Upper lobe of left lung (tissue), 6 donors: ENCODE measurements around the gene SFT2D1. TPM values are rescaled to one million over a fixed set of nuclear protein-coding genes. Genes with fewer than 3 reads are reported as not detected.
"Not testable (repeated sequence)": the region's sequence is repeated elsewhere in the genome, so short reads cannot be mapped to it uniquely, and the experiment has no call there.

Source experiments
- ATAC-seq, 2 donors: fragments of 200-7000 bp; cut with Tn5 transposase; one replicate each; pipeline ENCODE4 v1.9.1; 2022; ENCODE audit warnings: mild to moderate bottlenecking in 2 of 2, moderate library complexity in 2 of 2; ENCODE audit not compliant: low FRiP score in 2 of 2
- DNase-seq, 2 donors: peaks; one replicate each; pipeline ENCODE4 v3.0.0-alpha.2; 2019 to 2020
- H3K27ac ChIP-seq, 4 donors: fragments of 200-600 bp; sonication (generic); one replicate each; pipeline ENCODE4 v1.5.1; 2016 to 2019
- H3K27me3 ChIP-seq, 4 donors: fragments of 200-600 bp; sonication (generic); one replicate each; pipeline ENCODE4 v1.5.1; 2017 to 2019
- H3K36me3 ChIP-seq, 4 donors: fragments of 200-600 bp; sonication (generic); one replicate each; pipeline ENCODE4 v1.5.1; 2016 to 2019
- H3K4me1 ChIP-seq, 4 donors: fragments of 200-600 bp; sonication (generic); one replicate each; pipeline ENCODE4 v1.5.1; 2018 to 2019
- H3K4me3 ChIP-seq, 4 donors: fragments of 200-600 bp; sonication (generic); one replicate each; pipeline ENCODE4 v1.5.1; 2017 to 2019; ENCODE audit warnings: mild to moderate bottlenecking in 2 of 4, moderate library complexity in 1 of 4
- H3K9me3 ChIP-seq, 4 donors: fragments of 200-600 bp; sonication (generic); one replicate each; pipeline ENCODE4 v1.5.1; 2018 to 2019
- EP300 ChIP-seq, 4 donors: sonication (generic); formaldehyde crosslinking; IDR thresholded peaks; one replicate each; pipeline ENCODE4 v1.5.1; 2017; ENCODE audit warnings: antibody characterized with exemption in 4 of 4, control low read depth in 2 of 4
- POLR2A ChIP-seq, 4 donors: fragments of 450-650 bp; IDR thresholded peaks; one replicate each; pipeline ENCODE4 v1.5.1; 2016 to 2017; ENCODE audit warnings: antibody characterized with exemption in 4 of 4, mild to moderate bottlenecking in 2 of 4
- POLR2AphosphoS5 ChIP-seq, 2 donors: sonication (generic); formaldehyde crosslinking; IDR thresholded peaks; one replicate each; pipeline ENCODE4 v1.5.1; 2017; ENCODE audit warnings: antibody characterized with exemption in 2 of 2
- WGBS, 2 donors: methylation state at CpG; one replicate each; pipeline ENCODE4 v1.1.5; 2017 to 2018; 5-methylcytosine and 5-hydroxymethylcytosine counted together
- total RNA-seq, 6 donors: library from RNA; depleted of rRNA in 4 of 6; stranded (reverse); fragments of >200 nt in 4 of 6; gene quantifications; one replicate each; pipeline versions ENCODE4 v1.1.0 to v1.2.1, GENCODE V29; 2016 to 2021
- TF ChIP-seq, protein P1 (sequence below), 6 experiments: fragments of 450-650 bp in 4 of 6; fragments of 200-600 bp in 2 of 6; sonication (generic) in 2 of 6; IDR thresholded peaks; one replicate each; pipeline ENCODE4 v1.5.1; 2016 to 2019; ENCODE audit warnings: antibody characterized with exemption in 6 of 6
- donor health status: DM: no; HTN: no; CAD: no; lungs with moderate emphysema.
- donor health status: DM: no; HTN: yes; CAD: no; lungs with severe emphysema.

SFT2D1 gene
- total RNA-seq, 6 donors from 2014 or later = 8.4 to 56.5 (median 44.9) TPM

DNA sequence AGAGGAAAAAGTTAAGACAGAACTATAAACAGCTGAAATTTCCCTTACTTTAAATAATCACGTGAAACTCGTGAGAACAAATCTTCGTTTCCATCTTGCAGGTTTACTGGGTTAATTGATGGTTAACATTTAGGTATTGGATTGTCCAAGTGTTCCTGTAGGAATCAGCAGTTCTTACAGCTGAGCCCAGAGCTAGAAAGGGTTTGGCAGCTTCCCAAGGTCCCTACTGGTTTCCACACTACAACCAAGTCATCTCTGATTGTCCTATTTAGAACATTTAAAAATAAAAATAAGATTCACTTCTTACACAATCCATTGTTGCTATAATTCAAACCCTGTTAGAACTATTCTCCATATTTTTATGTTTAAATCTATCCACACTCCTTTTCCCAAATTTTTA, 24.6 kb upstream of the SFT2D1 start:
- ATAC-seq = no peak
- Histone ChIP-seq H3K27me3 (no peaks in the 10 kb centered on the region), H3K4me3 (no peak overlapping the region), H3K27ac (no peak overlapping the region), H3K36me3 (peaks cover 7 to 49% (median 27%) of the 10 kb centered on the region in 4 donors), H3K4me1 (no peaks in the 10 kb centered on the region), H3K9me3 (no peaks in the 10 kb centered on the region)
- no peak for DNase-seq
- TF ChIP-seq EP300 (IDR thresholded peaks at IDR 0.05) (no peak), POLR2A (IDR thresholded peaks at IDR 0.05) (no peak), POLR2AphosphoS5 (IDR thresholded peaks at IDR 0.05) (no peak)
- TF ChIP-seq, protein P1, sequence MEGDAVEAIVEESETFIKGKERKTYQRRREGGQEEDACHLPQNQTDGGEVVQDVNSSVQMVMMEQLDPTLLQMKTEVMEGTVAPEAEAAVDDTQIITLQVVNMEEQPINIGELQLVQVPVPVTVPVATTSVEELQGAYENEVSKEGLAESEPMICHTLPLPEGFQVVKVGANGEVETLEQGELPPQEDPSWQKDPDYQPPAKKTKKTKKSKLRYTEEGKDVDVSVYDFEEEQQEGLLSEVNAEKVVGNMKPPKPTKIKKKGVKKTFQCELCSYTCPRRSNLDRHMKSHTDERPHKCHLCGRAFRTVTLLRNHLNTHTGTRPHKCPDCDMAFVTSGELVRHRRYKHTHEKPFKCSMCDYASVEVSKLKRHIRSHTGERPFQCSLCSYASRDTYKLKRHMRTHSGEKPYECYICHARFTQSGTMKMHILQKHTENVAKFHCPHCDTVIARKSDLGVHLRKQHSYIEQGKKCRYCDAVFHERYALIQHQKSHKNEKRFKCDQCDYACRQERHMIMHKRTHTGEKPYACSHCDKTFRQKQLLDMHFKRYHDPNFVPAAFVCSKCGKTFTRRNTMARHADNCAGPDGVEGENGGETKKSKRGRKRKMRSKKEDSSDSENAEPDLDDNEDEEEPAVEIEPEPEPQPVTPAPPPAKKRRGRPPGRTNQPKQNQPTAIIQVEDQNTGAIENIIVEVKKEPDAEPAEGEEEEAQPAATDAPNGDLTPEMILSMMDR (IDR thresholded peaks at IDR 0.05) = no peak
- 75 to 92% methylated on average over 3 of the region's 3 CpGs for WGBS, 2 donors

DNA sequence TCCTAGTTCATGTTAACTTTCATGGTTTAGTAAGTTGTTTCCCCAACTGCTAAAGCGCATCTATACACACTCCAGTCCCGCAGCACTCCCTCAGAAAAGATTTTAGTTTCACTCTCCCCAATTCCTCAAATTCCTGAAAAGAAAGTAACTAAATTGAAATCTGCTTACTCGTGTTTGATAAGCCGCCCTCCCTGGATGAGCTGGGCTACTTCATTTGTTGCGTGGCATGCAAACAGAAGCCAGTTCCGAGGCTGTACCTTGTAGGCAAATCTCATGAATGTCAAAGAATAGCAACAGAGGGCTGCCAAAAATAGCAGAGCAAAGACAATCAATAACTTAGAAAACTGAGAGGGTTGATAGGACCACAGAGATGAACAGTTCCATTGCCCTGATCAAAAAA, 23.5 kb upstream of the SFT2D1 start:
- Histone ChIP-seq H3K27me3 (no peaks in the 10 kb centered on the region), H3K36me3 (peaks cover 7 to 49% (median 27%) of the 10 kb centered on the region in 4 donors), H3K4me3 (no peak overlapping the region), H3K27ac (no peak overlapping the region), H3K4me1 (no peaks in the 10 kb centered on the region), H3K9me3 (no peaks in the 10 kb centered on the region)
- TF ChIP-seq POLR2A (IDR thresholded peaks at IDR 0.05) (no peak), POLR2AphosphoS5 (IDR thresholded peaks at IDR 0.05) (no peak), EP300 (IDR thresholded peaks at IDR 0.05) (no peak)
- TF ChIP-seq, protein P1 (IDR thresholded peaks at IDR 0.05) = no peak
- DNase-seq = no peak
- ATAC-seq = no peak
- WGBS, 2 donors = 91 to 92% methylated on average over 6 of the region's 6 CpGs

DNA sequence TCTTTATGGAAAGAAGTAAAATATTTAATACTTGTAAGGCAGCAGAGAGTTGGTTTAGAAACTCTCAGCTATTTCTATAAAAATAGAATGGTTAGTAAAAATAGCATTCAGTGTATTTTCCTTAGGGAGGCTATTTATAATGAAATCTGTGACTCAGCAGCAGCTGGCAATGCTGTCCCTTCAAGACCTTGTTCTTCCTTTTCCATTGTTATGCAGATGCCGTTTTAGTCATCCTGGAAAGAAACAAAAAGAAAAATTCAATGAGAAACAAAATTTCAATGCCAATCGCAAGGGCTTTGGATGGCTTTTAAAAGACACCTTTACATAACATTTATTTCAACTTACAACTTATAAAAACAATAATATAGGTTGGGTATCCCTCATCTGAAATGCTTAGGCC, 22.9 kb upstream of the SFT2D1 start:
- ATAC-seq (no peak), DNase-seq (no peak)
- H3K4me1 ChIP-seq = no peaks in the 10 kb centered on the region
- WGBS, 2 donors = 63 to 75% methylated on average over 2 of the region's 2 CpGs
- peaks cover 7 to 49% (median 27%) of the 10 kb centered on the region in 4 donors for H3K36me3 ChIP-seq
- no peak overlapping the region for H3K4me3 ChIP-seq
- no peaks in the 10 kb centered on the region for H3K27me3 ChIP-seq
- no peaks in the 10 kb centered on the region for H3K9me3 ChIP-seq
- TF ChIP-seq POLR2A (IDR thresholded peaks at IDR 0.05) (no peak), EP300 (IDR thresholded peaks at IDR 0.05) (no peak), POLR2AphosphoS5 (IDR thresholded peaks at IDR 0.05) (no peak)
- TF ChIP-seq, protein P1 (IDR thresholded peaks at IDR 0.05) = no peak
- no peak overlapping the region for H3K27ac ChIP-seq

DNA sequence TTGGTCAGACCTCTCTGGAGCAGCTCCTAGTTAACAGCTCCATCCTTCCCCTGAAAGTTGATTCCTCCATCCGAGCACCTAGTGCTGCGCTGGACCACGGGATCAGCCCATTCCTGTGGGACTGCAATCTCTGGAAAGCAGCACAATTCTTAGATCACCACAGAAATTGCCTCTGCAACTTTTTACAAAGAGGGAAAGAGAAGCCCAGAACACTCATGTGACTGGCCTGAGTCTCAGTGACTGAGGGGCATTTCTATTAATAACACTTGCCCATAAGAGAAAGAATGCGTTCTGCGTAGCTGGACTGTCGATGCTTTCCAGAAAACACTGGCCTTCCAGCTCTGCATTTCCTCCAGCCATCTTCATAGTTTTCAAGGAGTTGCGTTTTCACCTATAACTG, 22.1 kb upstream of the SFT2D1 start:
- DNase-seq (no peak), ATAC-seq (no peak)
- Histone ChIP-seq H3K4me1 (no peaks in the 10 kb centered on the region), H3K36me3 (peaks cover 7 to 49% (median 27%) of the 10 kb centered on the region in 4 donors), H3K9me3 (no peaks in the 10 kb centered on the region), H3K4me3 (no peak overlapping the region), H3K27ac (no peak overlapping the region), H3K27me3 (no peaks in the 10 kb centered on the region)
- no peak for TF ChIP-seq POLR2A (IDR thresholded peaks at IDR 0.05)
- no peak for TF ChIP-seq POLR2AphosphoS5 (IDR thresholded peaks at IDR 0.05)
- TF ChIP-seq, protein P1 (IDR thresholded peaks at IDR 0.05) = no peak
- no peak for TF ChIP-seq EP300 (IDR thresholded peaks at IDR 0.05)
- WGBS, 2 donors = 87 to 93% methylated on average over 7 of the region's 7 CpGs

DNA sequence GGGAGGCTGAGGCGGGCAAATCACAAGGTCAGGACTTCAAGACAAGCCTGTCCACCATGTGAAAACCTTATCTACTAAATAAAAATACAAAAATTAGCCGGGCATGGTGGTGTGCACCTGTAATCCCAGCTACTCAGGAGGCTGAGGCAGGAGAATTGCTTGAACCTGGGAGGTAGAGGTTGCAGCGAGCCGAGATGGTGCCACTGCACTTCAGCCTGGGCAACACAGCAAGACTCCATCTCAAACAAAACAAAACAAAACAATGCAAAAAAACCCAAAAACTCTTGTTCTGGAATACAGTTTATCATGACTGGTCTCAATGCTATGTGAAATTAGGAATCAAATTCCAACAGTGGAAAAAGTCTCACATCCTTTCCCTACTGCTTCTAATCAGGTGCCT, 20.1 kb upstream of the SFT2D1 start:
- H3K36me3 ChIP-seq = peaks cover 7 to 46% (median 27%) of the 10 kb centered on the region in 4 donors
- 90 to 98% methylated on average over 4 of the region's 4 CpGs for WGBS, 2 donors
- not testable (repeated sequence) for H3K9me3 ChIP-seq

More for the DNA sequence above, 20.1 kb upstream of the SFT2D1 start:
- not testable (repeated sequence) for H3K27ac ChIP-seq, H3K4me1 ChIP-seq, ATAC-seq, DNase-seq, H3K27me3 ChIP-seq, H3K4me3 ChIP-seq
